Keratinocyte (primary cell): ENCODE results near the gene ZSWIM6.

Source experiments
- EZH2 ChIP-seq: IDR thresholded peaks from one replicate; pipeline ENCODE4 v1.6.1; 2012; ENCODE audit warnings: inconsistent platforms, mild to moderate bottlenecking, low read length, moderate library complexity
- TF ChIP-seq, protein P1 (sequence below), 3 experiments: IDR thresholded peaks in 1 of 3; conservative IDR thresholded peaks in 1 of 3; optimal IDR thresholded peaks in 1 of 3; 2 replicates in 2 of 3; 3 replicates in 1 of 3; pipeline versions ENCODE3 to v1.5.1; 2011; ENCODE audit warnings: low read length in 3 of 3, mild to moderate bottlenecking in 3 of 3, moderate library complexity in 2 of 3, control low read depth in 1 of 3, inconsistent platforms in 1 of 3; ENCODE audit not compliant: insufficient read depth in 2 of 3; ENCODE audit errors: extremely low read depth in 1 of 3

DNA sequence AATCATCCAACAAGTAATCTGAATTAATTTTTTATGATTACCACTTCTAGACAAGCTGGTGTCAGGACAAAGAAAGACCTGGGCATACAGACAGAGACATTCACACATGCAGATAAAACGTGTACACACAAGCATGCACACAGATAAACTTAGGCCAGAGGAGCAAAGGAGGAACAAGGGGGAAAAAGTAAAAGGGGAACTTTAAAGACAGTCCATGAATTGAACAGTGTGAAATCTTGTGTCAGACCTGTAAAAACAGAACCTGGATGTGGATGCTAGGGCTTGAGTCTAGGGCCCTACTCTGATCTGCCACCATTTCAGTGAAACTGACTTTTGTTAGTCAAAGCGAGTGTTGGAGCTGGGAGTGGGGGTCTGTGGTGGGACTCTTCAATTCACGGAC lies 11.2 kb upstream of the ZSWIM6 start:
- TF ChIP-seq, protein P1, sequence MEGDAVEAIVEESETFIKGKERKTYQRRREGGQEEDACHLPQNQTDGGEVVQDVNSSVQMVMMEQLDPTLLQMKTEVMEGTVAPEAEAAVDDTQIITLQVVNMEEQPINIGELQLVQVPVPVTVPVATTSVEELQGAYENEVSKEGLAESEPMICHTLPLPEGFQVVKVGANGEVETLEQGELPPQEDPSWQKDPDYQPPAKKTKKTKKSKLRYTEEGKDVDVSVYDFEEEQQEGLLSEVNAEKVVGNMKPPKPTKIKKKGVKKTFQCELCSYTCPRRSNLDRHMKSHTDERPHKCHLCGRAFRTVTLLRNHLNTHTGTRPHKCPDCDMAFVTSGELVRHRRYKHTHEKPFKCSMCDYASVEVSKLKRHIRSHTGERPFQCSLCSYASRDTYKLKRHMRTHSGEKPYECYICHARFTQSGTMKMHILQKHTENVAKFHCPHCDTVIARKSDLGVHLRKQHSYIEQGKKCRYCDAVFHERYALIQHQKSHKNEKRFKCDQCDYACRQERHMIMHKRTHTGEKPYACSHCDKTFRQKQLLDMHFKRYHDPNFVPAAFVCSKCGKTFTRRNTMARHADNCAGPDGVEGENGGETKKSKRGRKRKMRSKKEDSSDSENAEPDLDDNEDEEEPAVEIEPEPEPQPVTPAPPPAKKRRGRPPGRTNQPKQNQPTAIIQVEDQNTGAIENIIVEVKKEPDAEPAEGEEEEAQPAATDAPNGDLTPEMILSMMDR (optimal IDR thresholded peaks at IDR 0.05 in 1 of 3, IDR thresholded peaks at IDR 0.05 in 1 of 3, conservative IDR thresholded peaks at IDR 0.05 in 1 of 3; ENCODE audit: extremely low read depth in 1 of 3, insufficient read depth in 2 of 3, low read length in 3 of 3): no peak
- TF ChIP-seq EZH2: no peak
